ENCODE measurements around the gene AKR1B1.

The AKR1B1 gene

GRCh38 chr7:134443396-134444070 is 15.4 kb downstream of the AKR1B1 start:
- no peak for DNase-seq

- no peak for DNase-seq
Observed at GRCh38 chr7:134442441-134443220, 16.3 kb downstream of the AKR1B1 start.

GRCh38 chr7:134441264-134441663 is 17.6 kb downstream of the AKR1B1 start:
- DNase-seq = no peak

- no peak for DNase-seq
Observed at GRCh38 chr7:134440476-134440875, 18.4 kb downstream of the AKR1B1 start.

- DNase-seq = no peak
Observed at GRCh38 chr7:134440067-134440466, 18.8 kb downstream of the AKR1B1 start.

GRCh38 chr7:134438946-134439345 is 20.0 kb downstream of the AKR1B1 start:
- DNase-seq = no peak

GRCh38 chr7:134435161-134435920 is 23.6 kb downstream of the AKR1B1 start:
- DNase-seq = no peak

- no peak for DNase-seq
Observed at GRCh38 chr7:134434701-134435100, 24.2 kb downstream of the AKR1B1 start.

GRCh38 chr7:134433430-134433829 is 25.5 kb downstream of the AKR1B1 start:
- no peak for DNase-seq

- DNase-seq = peak; percentile 22 to 49 (median 32)
Observed at GRCh38 chr7:134432296-134433152, 26.4 kb downstream of the AKR1B1 start.

- no peak for DNase-seq
Observed at GRCh38 chr7:134431815-134432214, 27.1 kb downstream of the AKR1B1 start.

- no peak for DNase-seq
Observed at GRCh38 chr7:134429481-134429880, 29.4 kb downstream of the AKR1B1 start.

GRCh38 chr7:134428942-134429341 is 30.0 kb downstream of the AKR1B1 start:
- DNase-seq = no peak

- no peak for DNase-seq
Observed at GRCh38 chr7:134427896-134428295, 31.0 kb downstream of the AKR1B1 start.

GRCh38 chr7:134425777-134426176 is 33.1 kb downstream of the AKR1B1 start:
- no peak for DNase-seq

- no peak for DNase-seq
Observed at GRCh38 chr7:134422638-134423037, 36.3 kb downstream of the AKR1B1 start.

GRCh38 chr7:134422008-134422407 is 36.9 kb downstream of the AKR1B1 start:
- DNase-seq = no peak

- no peak for DNase-seq
Observed at GRCh38 chr7:134420424-134421125, 38.3 kb downstream of the AKR1B1 start.

GRCh38 chr7:134419875-134420274 is 39.0 kb downstream of the AKR1B1 start:
- no peak for DNase-seq

GRCh38 chr7:134419085-134419484 is 39.8 kb downstream of the AKR1B1 start:
- no peak for DNase-seq

- no peak for DNase-seq
Observed at GRCh38 chr7:134415700-134416099, 43.2 kb downstream of the AKR1B1 start.

GRCh38 chr7:134414109-134414508 is 44.8 kb downstream of the AKR1B1 start:
- DNase-seq = no peak

Data from activated naive CD4-positive, alpha-beta T cell (primary cell).